NT2/D1 (cell line): Measurements from ENCODE around the gene FSD1L.

ENCODE experiments used
- DNase-seq: peaks from one replicate; pipeline ENCODE4 v3.0.0-alpha.2; 2011; ENCODE audit warnings: low read depth, low spot score
- H3K27me3 ChIP-seq: 2 replicates; pipeline ENCODE4 v1.6.0; 2011; ENCODE audit warnings: mild to moderate bottlenecking; ENCODE audit not compliant: insufficient read length, insufficient read depth
- H3K36me3 ChIP-seq: 2 replicates; pipeline ENCODE4 v1.6.1; 2011; ENCODE audit warnings: mild to moderate bottlenecking, low read length, mixed read lengths; ENCODE audit not compliant: insufficient read depth, insufficient read length
- H3K4me1 ChIP-seq: 2 replicates; pipeline ENCODE4 v1.5.1; 2011; ENCODE audit not compliant: insufficient read depth, insufficient read length
- H3K4me3 ChIP-seq: 2 replicates; pipeline ENCODE4 v1.5.1; 2011; ENCODE audit warnings: low read depth; ENCODE audit not compliant: insufficient read length
- H3K9ac ChIP-seq: 2 replicates; pipeline ENCODE4 v1.6.0; 2011; ENCODE audit warnings: low read depth; ENCODE audit not compliant: insufficient read length
- H3K9me3 ChIP-seq: 2 replicates; pipeline ENCODE4 v1.5.1; 2011; ENCODE audit warnings: mild to moderate bottlenecking, low read length; ENCODE audit not compliant: insufficient read depth
- SUZ12 ChIP-seq: IDR thresholded peaks from 2 replicates; pipeline ENCODE4 v1.6.1; 2011; ENCODE audit not compliant: insufficient read length, insufficient read depth; ENCODE audit errors: extremely low read depth
- YY1 ChIP-seq: IDR thresholded peaks from 2 replicates; pipeline ENCODE4 v1.6.1; 2011; ENCODE audit not compliant: insufficient read length, insufficient read depth
- ZNF274 ChIP-seq: IDR thresholded peaks from 2 replicates; pipeline ENCODE4 v1.6.1; 2011; ENCODE audit warnings: mild to moderate bottlenecking, low read depth, low read length

The FSD1L gene

GRCh38 chr9:105437704-105438103 lies 10.1 kb upstream of the FSD1L start:
- Histone ChIP-seq H3K27me3 (no peaks in the 10 kb centered on the region), H3K9me3 (peaks cover 12% of the 10 kb centered on the region; the same call in 1 of the 2 replicates), H3K4me3 (no peak overlapping the region), H3K9ac (no peak overlapping the region), H3K36me3 (no peaks in the 10 kb centered on the region), H3K4me1 (no peaks in the 10 kb centered on the region)
- DNase-seq: no peak
- TF ChIP-seq SUZ12 (no peak), ZNF274 (no peak), YY1 (no peak)

GRCh38 chr9:105438141-105438806 lies 9.6 kb upstream of the FSD1L start:
- no peak overlapping the region for H3K4me3 ChIP-seq
- peaks cover 12% of the 10 kb centered on the region; the same call in 1 of the 2 replicates for H3K9me3 ChIP-seq
- no peaks in the 10 kb centered on the region for H3K36me3 ChIP-seq
- no peak overlapping the region for H3K9ac ChIP-seq
- TF ChIP-seq SUZ12 (no peak), YY1 (no peak), ZNF274 (no peak)
- no peak for DNase-seq
- no peaks in the 10 kb centered on the region for H3K4me1 ChIP-seq
- H3K27me3 ChIP-seq: no peaks in the 10 kb centered on the region

- H3K36me3 ChIP-seq: no peaks in the 10 kb centered on the region
- TF ChIP-seq YY1: no peak
- TF ChIP-seq ZNF274: no peak
- TF ChIP-seq SUZ12: no peak
- DNase-seq: no peak
Measured at GRCh38 chr9:105439428-105439827, 8.4 kb upstream of the FSD1L start.

GRCh38 chr9:105441616-105442160 lies 6.1 kb upstream of the FSD1L start:
- H3K9me3 ChIP-seq: no peaks in the 10 kb centered on the region
- TF ChIP-seq ZNF274 (no peak), SUZ12 (no peak), YY1 (no peak)
- H3K9ac ChIP-seq: no peak overlapping the region
- DNase-seq: no peak
- no peak overlapping the region for H3K4me3 ChIP-seq
- H3K4me1 ChIP-seq: no peaks in the 10 kb centered on the region
- no peaks in the 10 kb centered on the region for H3K36me3 ChIP-seq
- no peaks in the 10 kb centered on the region for H3K27me3 ChIP-seq

More at GRCh38 chr9:105439428-105439827, 8.4 kb upstream of the FSD1L start:
- H3K27me3 ChIP-seq: no peaks in the 10 kb centered on the region
- H3K9me3 ChIP-seq: peaks cover 12% of the 10 kb centered on the region; the same call in 1 of the 2 replicates
- H3K9ac ChIP-seq: no peak overlapping the region
- H3K4me3 ChIP-seq: no peak overlapping the region
- no peaks in the 10 kb centered on the region for H3K4me1 ChIP-seq

GRCh38 chr9:105443121-105443520 lies 4.7 kb upstream of the FSD1L start:
- H3K4me3 ChIP-seq: no peak overlapping the region
- DNase-seq: no peak
- no peaks in the 10 kb centered on the region for H3K9me3 ChIP-seq
- H3K36me3 ChIP-seq: no peaks in the 10 kb centered on the region
- no peaks in the 10 kb centered on the region for H3K4me1 ChIP-seq
- TF ChIP-seq ZNF274 (no peak), YY1 (no peak), SUZ12 (no peak)
- H3K9ac ChIP-seq: no peak overlapping the region
- no peaks in the 10 kb centered on the region for H3K27me3 ChIP-seq

GRCh38 chr9:105444130-105444529 lies 3.7 kb upstream of the FSD1L start:
- H3K4me3 ChIP-seq: no peak overlapping the region

GRCh38 chr9:105445203-105445881 lies 2.5 kb upstream of the FSD1L start:
- TF ChIP-seq ZNF274: no peak
- TF ChIP-seq SUZ12: no peak
- no peak for TF ChIP-seq YY1

More at GRCh38 chr9:105444130-105444529, 3.7 kb upstream of the FSD1L start:
- DNase-seq: no peak
- H3K9me3 ChIP-seq: no peaks in the 10 kb centered on the region
- TF ChIP-seq YY1 (no peak), ZNF274 (no peak), SUZ12 (no peak)
- no peaks in the 10 kb centered on the region for H3K36me3 ChIP-seq
- H3K4me1 ChIP-seq: no peaks in the 10 kb centered on the region
- no peak overlapping the region for H3K9ac ChIP-seq
- no peaks in the 10 kb centered on the region for H3K27me3 ChIP-seq

More at GRCh38 chr9:105445203-105445881, 2.5 kb upstream of the FSD1L start:
- no peaks in the 10 kb centered on the region for H3K36me3 ChIP-seq
- no peaks in the 10 kb centered on the region for H3K4me1 ChIP-seq
- no peaks in the 10 kb centered on the region for H3K9me3 ChIP-seq
- peak overlapping the region; percentile 6 for H3K9ac ChIP-seq
- H3K27me3 ChIP-seq: no peaks in the 10 kb centered on the region
- no peak overlapping the region for H3K4me3 ChIP-seq
- no peak for DNase-seq
